H1 (cell line): Measurements from ENCODE around the gene AANAT. TPM values are rescaled to one million over a fixed set of nuclear protein-coding genes. Genes with fewer than 3 reads are reported as not detected.

Source experiments
- CTCF ChIA-PET: fragments of 300-600 bp; sonication (Branson Sonifier 250); formaldehyde crosslinking; loops from one replicate; lab custom pipeline; 2021; ENCODE audit not compliant: partially characterized antibody; lab: Charles Lee
- POLR2A ChIA-PET: fragments of 300-600 bp; sonication (Branson Sonifier 250); formaldehyde crosslinking; loops from one replicate; lab custom pipeline; 2021; ENCODE audit warnings: inconsistent platforms; ENCODE audit not compliant: partially characterized antibody; lab: Charles Lee
- DNase-seq, 2 experiments: peaks; one replicate each; pipeline versions ENCODE4 v3.0.0 to v3.0.0-alpha.2; 2010 to 2022; ENCODE audit warnings: low spot score in 2 of 2, low read depth in 1 of 2, mixed read lengths in 1 of 2
- FAIRE-seq: peaks from 2 replicates; lab custom pipeline; 2011; peaks lifted over from hg19 to GRCh38; lab: Jason Lieb, UNC
- H2AFZ ChIP-seq: 2 replicates; pipeline ENCODE4 v1.8.1; 2012; ENCODE audit warnings: low read length, inconsistent platforms
- H2AK5ac ChIP-seq: 2 replicates; pipeline ENCODE4 v1.6.1; 2013; ENCODE audit warnings: low read depth, low read length
- H2BK120ac ChIP-seq: replicated peaks from 2 replicates; pipeline ENCODE3; 2013; ENCODE audit warnings: low read depth, low read length, inconsistent platforms
- H2BK12ac ChIP-seq: 2 replicates; pipeline ENCODE4 v1.6.1; 2013; ENCODE audit warnings: low read depth, low read length
- H2BK15ac ChIP-seq: 2 replicates; pipeline ENCODE4 v1.6.1; 2013; ENCODE audit warnings: low read length
- H2BK20ac ChIP-seq: 2 replicates; pipeline ENCODE4 v1.6.1; 2013; ENCODE audit warnings: low read length
- H2BK5ac ChIP-seq: 2 replicates; pipeline ENCODE4 v1.6.1; 2013; ENCODE audit warnings: low read depth, low read length
- H3K14ac ChIP-seq: 2 replicates; pipeline ENCODE4 v1.6.1; 2013; ENCODE audit warnings: inconsistent platforms; ENCODE audit not compliant: insufficient read length
- H3K18ac ChIP-seq: 2 replicates; pipeline ENCODE4 v1.6.1; 2013; ENCODE audit warnings: low read length; ENCODE audit errors: extremely low read depth
- H3K23ac ChIP-seq: 2 replicates; pipeline ENCODE4 v1.6.1; 2013; ENCODE audit warnings: inconsistent platforms; ENCODE audit not compliant: insufficient read length
- H3K23me2 ChIP-seq: 2 replicates; pipeline ENCODE4 v1.6.1; 2013; ENCODE audit warnings: low read depth, low read length
- H3K27ac ChIP-seq: 2 replicates; pipeline ENCODE4 v1.6.1; 2011; ENCODE audit warnings: low read depth, low read length, inconsistent platforms
- H3K27me3 ChIP-seq, 4 experiments: replicated peaks in 1 of 4; 1 replicate in 1 of 4; 2 replicates in 3 of 4; pipeline versions ENCODE4 v1.6.1 to v1.8.1; 2011 to 2013; ENCODE audit warnings: low read length in 3 of 4, mild to moderate bottlenecking in 3 of 4, inconsistent platforms in 2 of 4, mixed read lengths in 2 of 4, moderate library complexity in 1 of 4; ENCODE audit not compliant: control insufficient read depth in 3 of 4, insufficient read depth in 3 of 4; ENCODE audit errors: extremely low read depth in 1 of 4
- H3K36me3 ChIP-seq, 4 experiments: 2 replicates each; pipeline versions ENCODE4 v1.6.1 to v1.8.1; 2011 to 2013; ENCODE audit warnings: mild to moderate bottlenecking in 4 of 4, low read length in 3 of 4, moderate library complexity in 2 of 4, control low read depth in 1 of 4, inconsistent platforms in 1 of 4; ENCODE audit not compliant: insufficient read depth in 4 of 4, control insufficient read depth in 2 of 4
- H3K4ac ChIP-seq: replicated peaks from 2 replicates; pipeline ENCODE3; 2013; ENCODE audit warnings: low read length, low read depth, mixed read lengths, inconsistent platforms; ENCODE audit not compliant: insufficient read length
- H3K4me1 ChIP-seq, 4 experiments: replicated peaks in 1 of 4; 1 replicate in 1 of 4; 2 replicates in 3 of 4; pipeline versions ENCODE4 v1.6.1 to v1.8.1; 2011 to 2013; ENCODE audit warnings: low read length in 3 of 4, inconsistent platforms in 2 of 4, mixed read lengths in 1 of 4; ENCODE audit not compliant: insufficient read depth in 4 of 4, control insufficient read depth in 3 of 4
- H3K4me2 ChIP-seq, 2 experiments: 2 replicates each; pipeline versions ENCODE4 v1.6.1 to v1.8.1; 2011 to 2013; ENCODE audit warnings: low read depth in 2 of 2, low read length in 2 of 2, control low read depth in 1 of 2, inconsistent platforms in 1 of 2, mild to moderate bottlenecking in 1 of 2; ENCODE audit not compliant: insufficient read depth in 1 of 2
- H3K4me3 ChIP-seq, 4 experiments: fragments of 200-600, 300-600 bp in 1 of 4; sonication (generic), shearing (Covaris generic), sonication (Bioruptor Twin) in 1 of 4; 2 replicates each; pipeline versions ENCODE4 v1.5.1 to v1.8.1; 2011 to 2016; ENCODE audit warnings: low read length in 4 of 4, low read depth in 3 of 4, control low read depth in 2 of 4, inconsistent platforms in 2 of 4, mild to moderate bottlenecking in 2 of 4, mixed read lengths in 1 of 4, moderate library complexity in 1 of 4; ENCODE audit not compliant: insufficient read depth in 2 of 4; ENCODE audit errors: extremely low read depth in 1 of 4
- H3K56ac ChIP-seq: replicated peaks from 2 replicates; pipeline ENCODE3; 2013; ENCODE audit warnings: low read depth, mild to moderate bottlenecking, mixed read lengths, low read length, inconsistent platforms; ENCODE audit not compliant: insufficient read length
- H3K79me1 ChIP-seq: 2 replicates; pipeline ENCODE4 v1.6.1; 2013; ENCODE audit warnings: low read depth, low read length, control low read depth
- H3K79me2 ChIP-seq, 2 experiments: 2 replicates each; pipeline versions ENCODE4 v1.6.1 to v1.8.1; 2012 to 2013; ENCODE audit warnings: low read length in 2 of 2, mild to moderate bottlenecking in 2 of 2, inconsistent platforms in 1 of 2; ENCODE audit not compliant: insufficient read depth in 2 of 2, control insufficient read depth in 1 of 2
- H3K9ac ChIP-seq, 4 experiments: replicated peaks in 1 of 4; 1 replicate in 1 of 4; 2 replicates in 3 of 4; pipeline versions ENCODE4 v1.6.1 to v1.8.1; 2011 to 2013; ENCODE audit warnings: low read depth in 3 of 4, low read length in 3 of 4, control low read depth in 2 of 4, mild to moderate bottlenecking in 2 of 4, moderate library complexity in 2 of 4, inconsistent platforms in 1 of 4; ENCODE audit errors: extremely low read depth in 1 of 4
- H3K9me3 ChIP-seq, 2 experiments: 2 replicates each; pipeline versions ENCODE4 v1.6.1 to v1.8.1; 2012 to 2013; ENCODE audit warnings: mild to moderate bottlenecking in 2 of 2, moderate library complexity in 2 of 2, control low read depth in 1 of 2, inconsistent platforms in 1 of 2, low read depth in 1 of 2, low read length in 1 of 2, mixed read lengths in 1 of 2; ENCODE audit not compliant: insufficient read depth in 2 of 2
- H4K20me1 ChIP-seq, 2 experiments: replicated peaks in 1 of 2; 2 replicates each; pipeline versions ENCODE3 to v1.8.1; 2011 to 2013; ENCODE audit warnings: inconsistent platforms in 2 of 2, low read length in 2 of 2, mild to moderate bottlenecking in 1 of 2; ENCODE audit not compliant: insufficient read depth in 2 of 2, control insufficient read depth in 1 of 2
- H4K5ac ChIP-seq: 2 replicates; pipeline ENCODE4 v1.6.1; 2013; ENCODE audit warnings: low read length, low read depth, mixed read lengths, inconsistent platforms; ENCODE audit not compliant: insufficient read length
- H4K8ac ChIP-seq: 2 replicates; pipeline ENCODE4 v1.8.0; 2013; ENCODE audit warnings: mild to moderate bottlenecking, moderate library complexity, low read length, inconsistent platforms; ENCODE audit not compliant: insufficient read depth; ENCODE audit errors: extremely low read depth
- H4K91ac ChIP-seq: replicated peaks from 2 replicates; pipeline ENCODE3; 2013; ENCODE audit warnings: low read length, mixed read lengths, inconsistent platforms; ENCODE audit not compliant: insufficient read length
- BRCA1 ChIP-seq: IDR thresholded peaks from 2 replicates; pipeline ENCODE4 v1.6.1; 2012; ENCODE audit warnings: low read depth, low read length, improper control_type of control experiment
- CREB1 ChIP-seq: IDR thresholded peaks from 2 replicates; pipeline ENCODE4 v1.6.1; 2012; ENCODE audit warnings: inconsistent platforms
- CTBP2 ChIP-seq: IDR thresholded peaks from 2 replicates; pipeline ENCODE4 v1.7.0; 2011; ENCODE audit warnings: borderline replicate concordance, mild to moderate bottlenecking, moderate library complexity, mixed read lengths, low read length; ENCODE audit not compliant: insufficient read depth, insufficient read length
- FOSL1 ChIP-seq: IDR thresholded peaks from 2 replicates; pipeline ENCODE4 v1.6.1; 2011; ENCODE audit warnings: mild to moderate bottlenecking, low read depth, low read length, moderate library complexity; ENCODE audit not compliant: insufficient read depth
- GABPA ChIP-seq: IDR thresholded peaks from 2 replicates; pipeline ENCODE4 v1.6.1; 2011; ENCODE audit warnings: mild to moderate bottlenecking, low read length, moderate library complexity, borderline replicate concordance; ENCODE audit not compliant: insufficient read depth
- GTF2F1 ChIP-seq: IDR thresholded peaks from 2 replicates; pipeline ENCODE4 v1.6.1; 2012; ENCODE audit warnings: low read depth, low read length, improper control_type of control experiment, borderline replicate concordance
- JUN ChIP-seq: IDR thresholded peaks from 2 replicates; pipeline ENCODE4 v1.6.1; 2011; ENCODE audit warnings: low read depth, mild to moderate bottlenecking, improper control_type of control experiment, low read length
- MAFK ChIP-seq: IDR thresholded peaks from 2 replicates; pipeline ENCODE4 v1.6.1; 2012; ENCODE audit warnings: low read depth, mild to moderate bottlenecking, improper control_type of control experiment, low read length
- RAD21 ChIP-seq, 2 experiments: IDR thresholded peaks in 1 of 2; conservative IDR thresholded peaks in 1 of 2; 2 replicates each; pipeline ENCODE4 v1.6.1; 2011; ENCODE audit warnings: low read depth in 2 of 2, low read length in 2 of 2, improper control_type of control experiment in 1 of 2, inconsistent platforms in 1 of 2, mild to moderate bottlenecking in 1 of 2, moderate library complexity in 1 of 2
- RNF2 ChIP-seq: fragments of 200-900, 300-1000 bp; sonication (generic); IDR thresholded peaks from 2 replicates; pipeline ENCODE4 v1.7.1; 2016; ENCODE audit warnings: borderline replicate concordance, low read depth, mild to moderate bottlenecking, antibody characterized with exemption, low read length; ENCODE audit not compliant: poor library complexity, severe bottlenecking; ENCODE audit errors: missing control alignments
- RXRA ChIP-seq: IDR thresholded peaks from 2 replicates; pipeline ENCODE4 v1.6.1; 2011; ENCODE audit warnings: low read depth, mild to moderate bottlenecking, low read length, moderate library complexity; ENCODE audit not compliant: insufficient read depth
- SP1 ChIP-seq: IDR thresholded peaks from 2 replicates; pipeline ENCODE4 v1.6.1; 2011; ENCODE audit warnings: low read depth, low read length
- TAF7 ChIP-seq: optimal IDR thresholded peaks from 2 replicates; pipeline ENCODE3; 2011; ENCODE audit warnings: low read depth, mild to moderate bottlenecking, inconsistent platforms, low read length, moderate library complexity, borderline replicate concordance
- WGBS, 2 experiments: shearing (Covaris generic) in 1 of 2; methylation state at CpG; one replicate each; pipeline versions ENCODE4 v1.1.6 to v1.1.7; 2013 to 2015; ENCODE audit warnings: low lambda C conversion rate in 2 of 2, mixed read lengths in 2 of 2, inconsistent platforms in 1 of 2, low coverage in 1 of 2, missing lambda C conversion rate in 1 of 2; ENCODE audit not compliant: insufficient replicate concordance in 2 of 2, insufficient coverage in 1 of 2, insufficient read length in 1 of 2; ENCODE audit errors: extremely low coverage in 1 of 2, missing lambda C conversion rate in 1 of 2; 5-methylcytosine and 5-hydroxymethylcytosine counted together
- polyA plus RNA-seq, 7 experiments: library from polyadenylated mRNA; depleted of rRNA in 3 of 7; stranded (reverse) in 5 of 7; unstranded in 2 of 7; fragments of >200 nt in 5 of 7; fragments of 200-250 nt in 2 of 7; gene quantifications; 1 replicate in 5 of 7; 2 replicates in 1 of 7; 4 replicates in 1 of 7; pipeline versions ENCODE4 v1.2.1 to v1.2.3, GENCODE V29; 2011 to 2013; ENCODE audit warnings: missing spikeins in 2 of 7, mixed read lengths in 2 of 7
- total RNA-seq: library from RNA; stranded (reverse); fragmentation: NEBNext Ultra II Directional; extraction: Animal tissue kit (Norgen Biotek cat#: 25700); gene quantifications from 2 replicates; pipeline ENCODE4 v1.2.1, GENCODE V29; 2021

Gene AANAT
- total and polyA plus RNA-seq, 2 of the 8 experiments (the other 6 are each of a cell fraction or from before 2014, with no cell fraction given) = 0.53 TPM; not detected in 1

- Histone ChIP-seq H3K23me2 (no peaks in the 10 kb centered on the region), H2BK120ac (no peak overlapping the region), H2BK5ac (peak overlapping the region; percentile 40; the same call in 1 of the 2 replicates), H4K20me1 (peaks cover 7 to 35% of the 10 kb centered on the region in 2 experiments), H4K5ac (no peak overlapping the region), H3K4me1 (peaks cover 12 to 38% (median 28%) of the 10 kb centered on the region in 4 experiments), H3K4ac (no peak overlapping the region), H3K23ac (peak overlapping the region; percentile 37), H3K14ac (no peak overlapping the region), H3K36me3 (no peaks in the 10 kb centered on the region), H3K27me3 (no peaks in the 10 kb centered on the region), H2BK15ac (no peak overlapping the region), H3K79me1 (peaks cover 31% of the 10 kb centered on the region), H3K4me2 (no peak overlapping the region), H3K9me3 (no peaks in the 10 kb centered on the region), H2BK12ac (no peak overlapping the region), H3K56ac (no peak overlapping the region), H2AK5ac (no peak overlapping the region), H3K4me3 (no peak overlapping the region; a peak in 1 of 8 replicates), H3K9ac (no peak overlapping the region), H3K79me2 (peaks cover 26 to 96% of the 10 kb centered on the region in 2 experiments), H3K18ac (no peak overlapping the region), H2BK20ac (no peak overlapping the region), H4K91ac (no peak overlapping the region), H4K8ac (no peak overlapping the region; the same call in 1 of the 2 replicates), H2AFZ (no peak overlapping the region), H3K27ac (no peak overlapping the region)
- 92% methylated on average over 9 of the region's 9 CpGs; no CpG with 5 or more reads in 1 of the 2 experiments for WGBS, 2 experiments
- no peak for DNase-seq
- ChIA-PET CTCF (interaction anchor here (0.6 to 2.5 kb wide), 5 partner anchors 10 to 84 kb away, joined by 3 to 8 read pairs (median 7); no protein-coding TSS in a partner anchor), POLR2A (interaction anchor here (1.3 to 1.9 kb wide), 2 partner anchors 20 to 121 kb away, joined by 3 to 6 read pairs; no protein-coding TSS in a partner anchor)
- no peak for FAIRE-seq
- TF ChIP-seq RNF2 = no peak
- no peak for TF ChIP-seq SP1
- TF ChIP-seq MAFK = no peak
- no peak for TF ChIP-seq CREB1
- no peak for TF ChIP-seq GTF2F1
- no peak for TF ChIP-seq FOSL1
- TF ChIP-seq RXRA = no peak
- no peak for TF ChIP-seq TAF7
- TF ChIP-seq CTBP2 = no peak
- TF ChIP-seq JUN = no peak
- TF ChIP-seq RAD21 (IDR thresholded peaks at IDR 0.05 in 1 of 2, conservative IDR thresholded peaks at IDR 0.05 in 1 of 2; ENCODE audit: low read depth in 2 of 2, low read length in 2 of 2) = no peak
- no peak for TF ChIP-seq BRCA1
- no peak for TF ChIP-seq GABPA
Measured at GRCh38 chr17:76438906-76439305, 28.5 kb upstream of the AANAT start.
